Measurements from ENCODE around the gene DZANK1. TPM values are rescaled to one million over a fixed set of nuclear protein-coding genes. Genes with fewer than 3 reads are reported as not detected.
A peak's percentile ranks its signal among the peaks of the same experiment; 100 is the strongest.
"Not testable (repeated sequence)": the region's sequence is repeated elsewhere in the genome, so short reads cannot be mapped to it uniquely, and the experiment has no call there.

DZANK1 gene
- total RNA-seq, 1 donor: 1.4 TPM

DNA sequence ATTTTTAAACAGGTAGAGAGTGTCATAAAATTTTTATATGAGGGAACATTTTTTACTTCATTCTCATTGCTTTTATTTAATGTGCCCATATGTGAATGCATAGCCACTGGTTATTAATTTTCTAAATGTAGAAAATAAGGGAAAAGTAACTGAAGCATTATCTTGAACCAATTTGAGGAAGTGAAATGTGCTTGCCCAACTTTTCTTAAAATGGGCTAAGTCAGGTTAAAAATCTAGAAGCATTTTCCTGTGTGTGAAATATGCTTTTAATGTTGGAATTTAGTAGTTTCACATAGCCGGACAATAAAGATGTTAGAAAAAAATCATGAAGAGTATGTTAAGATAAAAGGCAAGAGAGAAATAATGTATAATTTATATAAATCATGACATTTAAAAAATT is 44.7 kb upstream of the DZANK1 start:
- Histone ChIP-seq H3K4me1 (ENCODE audit: insufficient read depth, low read length) (peaks cover 11% of the 10 kb centered on the region), H3K27ac (ENCODE audit: low read depth, low read length) (no peak overlapping the region), H3K4me3 (ENCODE audit: insufficient read depth, low read length) (no peak overlapping the region), H2AFZ (ENCODE audit: low read length) (no peak overlapping the region), H3K27me3 (ENCODE audit: insufficient read depth, low read length) (no peaks in the 10 kb centered on the region), H4K20me1 (ENCODE audit: insufficient read depth, low read length) (no peaks in the 10 kb centered on the region), H3K79me2 (ENCODE audit: insufficient read depth, low read length) (peaks cover 42% of the 10 kb centered on the region), H3K9me3 (ENCODE audit: low read depth, low read length) (no peaks in the 10 kb centered on the region), H3K4me2 (ENCODE audit: insufficient read depth, low read length) (no peak overlapping the region), H3K36me3 (ENCODE audit: insufficient read depth, low read length) (peaks cover 45% of the 10 kb centered on the region)
- DNase-seq (ENCODE audit: insufficient read length, low spot score, missing footprints): no peak
- TF ChIP-seq, protein P1, sequence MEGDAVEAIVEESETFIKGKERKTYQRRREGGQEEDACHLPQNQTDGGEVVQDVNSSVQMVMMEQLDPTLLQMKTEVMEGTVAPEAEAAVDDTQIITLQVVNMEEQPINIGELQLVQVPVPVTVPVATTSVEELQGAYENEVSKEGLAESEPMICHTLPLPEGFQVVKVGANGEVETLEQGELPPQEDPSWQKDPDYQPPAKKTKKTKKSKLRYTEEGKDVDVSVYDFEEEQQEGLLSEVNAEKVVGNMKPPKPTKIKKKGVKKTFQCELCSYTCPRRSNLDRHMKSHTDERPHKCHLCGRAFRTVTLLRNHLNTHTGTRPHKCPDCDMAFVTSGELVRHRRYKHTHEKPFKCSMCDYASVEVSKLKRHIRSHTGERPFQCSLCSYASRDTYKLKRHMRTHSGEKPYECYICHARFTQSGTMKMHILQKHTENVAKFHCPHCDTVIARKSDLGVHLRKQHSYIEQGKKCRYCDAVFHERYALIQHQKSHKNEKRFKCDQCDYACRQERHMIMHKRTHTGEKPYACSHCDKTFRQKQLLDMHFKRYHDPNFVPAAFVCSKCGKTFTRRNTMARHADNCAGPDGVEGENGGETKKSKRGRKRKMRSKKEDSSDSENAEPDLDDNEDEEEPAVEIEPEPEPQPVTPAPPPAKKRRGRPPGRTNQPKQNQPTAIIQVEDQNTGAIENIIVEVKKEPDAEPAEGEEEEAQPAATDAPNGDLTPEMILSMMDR (IDR thresholded peaks at IDR 0.05; ENCODE audit: extremely low read depth, low read depth, low read length): no peak

DNA sequence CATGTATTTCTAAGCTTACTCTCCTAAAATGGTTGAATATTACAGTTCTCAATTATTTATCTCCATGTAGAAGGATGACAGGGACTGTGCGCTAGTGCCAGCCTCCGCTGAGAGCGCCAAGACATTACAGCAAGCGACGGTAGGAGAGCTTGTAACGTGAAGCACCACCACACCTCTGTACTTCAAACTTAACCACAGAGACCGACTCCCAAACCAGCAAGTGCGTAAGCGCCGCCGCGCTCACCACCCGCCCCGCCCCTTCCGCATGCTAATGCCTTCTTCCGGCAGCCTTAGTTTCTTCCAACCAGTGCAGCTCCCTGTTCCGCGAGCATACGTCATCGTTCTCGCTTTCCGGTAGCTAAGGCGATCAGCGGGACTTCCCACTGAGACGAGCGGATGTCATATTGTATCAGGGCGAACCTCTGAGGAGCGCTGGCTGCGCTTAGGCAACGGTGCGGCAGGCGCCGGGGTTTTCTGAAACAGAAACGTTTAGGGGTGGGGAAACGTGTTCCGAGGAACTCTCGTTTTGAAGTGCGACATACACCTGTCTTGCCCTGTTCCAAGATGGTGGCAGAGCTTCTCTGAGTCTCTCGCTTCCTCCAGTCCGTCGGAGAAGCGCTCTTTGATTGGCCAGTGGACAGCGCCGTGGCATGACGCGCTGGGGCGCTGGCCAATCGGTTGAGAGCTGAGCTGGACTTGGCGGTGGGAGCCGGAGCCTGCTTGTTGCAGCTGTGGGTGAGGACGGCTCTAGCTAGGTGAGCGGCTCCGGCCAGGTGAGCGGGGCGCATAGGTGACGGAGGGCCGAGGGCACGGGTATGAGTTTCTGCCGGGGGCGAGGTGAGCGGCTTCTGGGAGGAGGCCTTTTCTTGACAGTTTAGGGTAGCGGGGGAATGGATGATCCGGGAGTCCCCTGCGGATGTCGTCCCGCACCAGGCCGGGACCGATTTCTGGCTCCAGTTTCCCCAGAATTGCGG is 40.7 kb upstream of the DZANK1 start, which contains the start of gene SEC23B:
TSS of gene SEC23B (plus strand) at position 723 of the 974 bp plus-strand sequence. CDS start 2,896 bp downstream, outside the sequence.
- H4K20me1 ChIP-seq (ENCODE audit: insufficient read depth, low read length): no peaks in the 10 kb centered on the region
- H3K9me3 ChIP-seq (ENCODE audit: low read depth, low read length): no peaks in the 10 kb centered on the region
- peaks cover 11% of the 10 kb centered on the region for H3K4me1 ChIP-seq (ENCODE audit: insufficient read depth, low read length)
- peak within 1 kb of the TSS; percentile 98 for H3K27ac ChIP-seq (ENCODE audit: low read depth, low read length)
- no peaks in the 10 kb centered on the region for H3K27me3 ChIP-seq (ENCODE audit: insufficient read depth, low read length)
- peak within 1 kb of the TSS; percentile 100 for H2AFZ ChIP-seq (ENCODE audit: low read length)
- H3K79me2 ChIP-seq (ENCODE audit: insufficient read depth, low read length): peaks cover 33% of the 10 kb centered on the region
- H3K4me2 ChIP-seq (ENCODE audit: insufficient read depth, low read length): peak within 1 kb of the TSS; percentile 98
- DNase-seq (ENCODE audit: insufficient read length, low spot score, missing footprints): peak; percentile 97
- H3K36me3 ChIP-seq (ENCODE audit: insufficient read depth, low read length): peaks cover 20% of the 10 kb centered on the region
- TF ChIP-seq, protein P1 (IDR thresholded peaks at IDR 0.05; ENCODE audit: extremely low read depth, low read depth, low read length): no peak
- peak within 1 kb of the TSS; percentile 99 for H3K4me3 ChIP-seq (ENCODE audit: insufficient read depth, low read length)

DNA sequence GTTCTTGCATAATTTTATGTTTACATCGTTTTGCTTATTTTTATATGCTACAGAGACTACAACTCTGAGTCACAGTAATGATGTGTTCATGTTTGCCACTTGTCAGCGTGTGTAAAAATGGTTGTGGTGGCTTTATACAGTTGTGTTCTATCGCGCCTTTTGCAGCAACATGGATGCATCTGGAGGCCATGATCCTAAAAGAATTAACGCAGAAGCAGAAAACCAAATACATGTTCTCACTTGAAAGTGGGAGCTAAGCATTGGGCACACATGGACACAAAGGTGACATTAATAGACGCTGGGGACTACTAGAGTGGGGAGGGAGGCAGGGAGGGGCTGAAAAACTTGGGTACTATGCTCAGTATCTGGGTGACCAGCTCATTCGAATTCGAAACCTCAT is 39.9 kb upstream of the DZANK1 start:
- peak overlapping the region; percentile 99 for H3K4me3 ChIP-seq (ENCODE audit: insufficient read depth, low read length)
- DNase-seq (ENCODE audit: insufficient read length, low spot score, missing footprints): no peak
- no peaks in the 10 kb centered on the region for H4K20me1 ChIP-seq (ENCODE audit: insufficient read depth, low read length)
- no peaks in the 10 kb centered on the region for H3K9me3 ChIP-seq (ENCODE audit: low read depth, low read length)
- peaks cover 11% of the 10 kb centered on the region for H3K4me1 ChIP-seq (ENCODE audit: insufficient read depth, low read length)
- peak overlapping the region; percentile 98 for H3K27ac ChIP-seq (ENCODE audit: low read depth, low read length)
- H3K79me2 ChIP-seq (ENCODE audit: insufficient read depth, low read length): peaks cover 33% of the 10 kb centered on the region
- peak overlapping the region; percentile 98 for H3K4me2 ChIP-seq (ENCODE audit: insufficient read depth, low read length)
- H3K36me3 ChIP-seq (ENCODE audit: insufficient read depth, low read length): peaks cover 19% of the 10 kb centered on the region
- peak overlapping the region; percentile 100 for H2AFZ ChIP-seq (ENCODE audit: low read length)
- TF ChIP-seq, protein P1 (IDR thresholded peaks at IDR 0.05; ENCODE audit: extremely low read depth, low read depth, low read length): no peak
- H3K27me3 ChIP-seq (ENCODE audit: insufficient read depth, low read length): no peaks in the 10 kb centered on the region

DNA sequence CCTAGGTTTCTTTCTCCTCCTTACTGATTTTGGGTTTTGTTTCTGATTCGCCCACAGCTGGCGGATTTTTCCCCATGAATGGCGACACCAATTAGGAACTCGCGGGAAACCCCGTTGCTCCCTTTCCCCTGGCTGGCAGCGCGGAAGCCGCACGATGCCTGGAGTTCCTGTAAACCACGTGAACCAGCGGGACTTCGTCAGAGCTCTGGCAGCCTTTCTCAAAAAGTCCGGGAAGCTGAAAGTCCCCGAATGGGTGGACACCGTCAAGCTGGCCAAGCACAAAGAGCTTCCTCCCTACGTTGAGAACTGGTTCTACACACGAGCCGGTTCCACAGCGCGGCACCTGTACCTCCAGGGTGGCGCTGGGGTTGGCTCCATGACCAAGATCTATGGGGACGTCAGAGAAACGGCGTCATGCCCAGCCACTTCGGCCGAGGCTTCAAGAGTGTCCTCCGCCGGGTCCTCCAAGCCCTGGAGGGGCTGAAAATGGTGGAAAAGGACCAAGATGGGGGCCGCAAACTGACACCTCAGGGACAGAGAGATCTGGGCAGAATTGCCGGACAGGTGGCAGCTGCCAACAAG is 37.7 kb upstream of the DZANK1 start:
- H3K4me2 ChIP-seq (ENCODE audit: insufficient read depth, low read length): no peak overlapping the region
- no peaks in the 10 kb centered on the region for H3K9me3 ChIP-seq (ENCODE audit: low read depth, low read length)
- no peak overlapping the region for H3K4me3 ChIP-seq (ENCODE audit: insufficient read depth, low read length)
- H3K27ac ChIP-seq (ENCODE audit: low read depth, low read length): no peak overlapping the region
- H4K20me1 ChIP-seq (ENCODE audit: insufficient read depth, low read length): no peaks in the 10 kb centered on the region
- peaks cover 11% of the 10 kb centered on the region for H3K4me1 ChIP-seq (ENCODE audit: insufficient read depth, low read length)
- TF ChIP-seq, protein P1 (IDR thresholded peaks at IDR 0.05; ENCODE audit: extremely low read depth, low read depth, low read length): no peak
- DNase-seq (ENCODE audit: insufficient read length, low spot score, missing footprints): no peak
- H3K36me3 ChIP-seq (ENCODE audit: insufficient read depth, low read length): no peaks in the 10 kb centered on the region
- peaks cover 19% of the 10 kb centered on the region for H3K79me2 ChIP-seq (ENCODE audit: insufficient read depth, low read length)
- H3K27me3 ChIP-seq (ENCODE audit: insufficient read depth, low read length): no peaks in the 10 kb centered on the region
- peak overlapping the region; percentile 32 for H2AFZ ChIP-seq (ENCODE audit: low read length)

DNA sequence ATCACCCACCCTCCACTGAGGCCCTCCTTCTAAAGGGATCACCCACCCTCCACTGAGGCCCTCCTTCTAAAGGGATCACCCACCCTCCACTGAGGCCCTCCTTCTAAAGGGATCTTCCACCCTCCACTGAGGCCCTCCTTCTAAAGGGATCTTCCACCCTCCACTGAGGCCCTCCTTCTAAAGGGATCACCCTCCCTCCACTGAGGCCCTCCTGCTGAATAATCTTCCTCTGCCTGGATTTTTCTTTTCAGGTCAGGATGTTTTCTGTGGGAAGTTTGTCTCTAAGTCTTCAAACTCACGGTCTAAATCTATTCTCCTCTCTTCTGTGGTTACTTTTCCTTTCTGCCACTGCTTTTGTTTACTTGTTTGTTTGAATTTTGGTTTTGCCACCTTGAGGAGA is 34.8 kb upstream of the DZANK1 start:
- peak overlapping the region; percentile 27 for H2AFZ ChIP-seq (ENCODE audit: low read length)
- not testable (repeated sequence) for H3K9me3 ChIP-seq (ENCODE audit: low read depth, low read length)

More for the DNA sequence above, 34.8 kb upstream of the DZANK1 start:
- DNase-seq (ENCODE audit: insufficient read length, low spot score, missing footprints); H3K27ac ChIP-seq (ENCODE audit: low read depth, low read length); H3K4me3 ChIP-seq (ENCODE audit: insufficient read depth, low read length); H3K4me2 ChIP-seq (ENCODE audit: insufficient read depth, low read length); H4K20me1 ChIP-seq (ENCODE audit: insufficient read depth, low read length); H3K27me3 ChIP-seq (ENCODE audit: insufficient read depth, low read length); H3K36me3 ChIP-seq (ENCODE audit: insufficient read depth, low read length); H3K79me2 ChIP-seq (ENCODE audit: insufficient read depth, low read length); H3K4me1 ChIP-seq (ENCODE audit: insufficient read depth, low read length): not testable (repeated sequence)

Measured in osteoblast (primary cell).